WERI-Rb-1 (cell line): ENCODE measurements around the gene RND2.

ENCODE experiments used
- DNase-seq: peaks from one replicate; pipeline ENCODE4 v3.0.0-alpha.2; 2020
- H3K27ac ChIP-seq: fragments of 250-450 bp; sonication (Bioruptor Pico); 2 replicates; pipeline ENCODE4 v1.5.1; 2020; ENCODE audit warnings: mild to moderate bottlenecking, moderate library complexity
- H3K27me3 ChIP-seq: fragments of 250-450 bp; sonication (Bioruptor Pico); 2 replicates; pipeline ENCODE4 v1.5.1; 2021; ENCODE audit warnings: mild to moderate bottlenecking, low read depth, moderate library complexity; ENCODE audit not compliant: insufficient read depth, severe bottlenecking
- H3K36me3 ChIP-seq: fragments of 250-450 bp; sonication (Bioruptor Pico); 2 replicates; pipeline ENCODE4 v1.5.1; 2020; ENCODE audit warnings: mild to moderate bottlenecking, moderate library complexity
- H3K4me3 ChIP-seq: 2 replicates; pipeline ENCODE4 v1.5.1; 2011; ENCODE audit warnings: low read depth, mild to moderate bottlenecking, control low read depth, low read length
- H3K9me3 ChIP-seq: fragments of 250-450 bp; sonication (Bioruptor Pico); 2 replicates; pipeline ENCODE4 v1.5.1; 2021; ENCODE audit warnings: mild to moderate bottlenecking, moderate library complexity; ENCODE audit not compliant: severe bottlenecking
- CTCF ChIP-seq: IDR thresholded peaks from 2 replicates; pipeline ENCODE4 v1.5.1; 2011; ENCODE audit warnings: low read depth, mild to moderate bottlenecking, control low read depth, inconsistent platforms, low read length

The RND2 gene

DNA sequence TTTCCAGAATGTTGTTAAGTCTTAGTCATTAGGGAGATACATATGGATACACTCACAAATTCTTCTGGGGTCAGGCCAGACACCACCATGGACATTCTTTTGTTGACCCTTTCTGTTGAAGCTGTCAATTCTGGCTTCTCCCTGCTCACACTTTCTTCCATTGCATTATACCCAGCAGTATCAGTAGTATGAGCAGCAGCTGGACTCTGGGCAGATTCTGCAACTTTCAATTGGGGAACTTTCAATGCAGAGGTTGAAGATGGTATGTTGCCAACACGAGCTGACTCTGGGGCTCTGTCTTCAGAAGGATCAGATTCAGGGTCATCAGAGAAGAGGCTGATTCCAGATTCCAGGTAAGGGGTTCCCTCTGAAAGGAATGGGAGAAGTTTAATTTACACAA lies 45.8 kb downstream of the RND2 start:
- Histone ChIP-seq H3K27ac (no peak overlapping the region), H3K27me3 (no peaks in the 10 kb centered on the region), H3K4me3 (no peak overlapping the region), H3K9me3 (no peaks in the 10 kb centered on the region), H3K36me3 (peaks cover 74% of the 10 kb centered on the region)
- no peak for TF ChIP-seq CTCF
- DNase-seq, result no peak

DNA sequence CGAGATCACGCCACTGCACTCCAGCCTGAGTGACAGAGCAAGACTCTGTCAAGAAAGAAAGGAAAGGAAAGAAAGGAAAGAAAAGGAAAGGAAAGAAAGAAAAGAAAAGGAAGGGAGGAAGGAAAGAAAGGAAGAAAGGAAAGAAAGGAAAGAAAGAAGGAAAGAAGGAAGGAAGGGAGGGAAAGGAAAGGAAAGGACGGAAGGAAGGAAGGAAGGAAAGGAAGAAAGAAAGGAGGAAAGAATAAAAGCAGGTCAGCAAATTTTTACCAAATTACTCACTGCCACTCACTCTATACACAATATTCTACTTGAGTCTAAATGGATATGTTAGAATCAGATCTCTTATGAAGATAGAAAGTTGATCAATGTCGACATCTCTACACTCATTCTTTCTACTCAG lies 49.8 kb downstream of the RND2 start:
- TF ChIP-seq CTCF, result no peak
- no peak overlapping the region for H3K4me3 ChIP-seq
- H3K36me3 ChIP-seq, result peaks cover 72% of the 10 kb centered on the region
- no peaks in the 10 kb centered on the region for H3K27me3 ChIP-seq
- H3K27ac ChIP-seq, result no peak overlapping the region
- H3K9me3 ChIP-seq, result no peaks in the 10 kb centered on the region
- no peak for DNase-seq

- Histone ChIP-seq H3K36me3 (peaks cover 72% of the 10 kb centered on the region), H3K27me3 (no peaks in the 10 kb centered on the region), H3K9me3 (no peaks in the 10 kb centered on the region), H3K27ac (no peak overlapping the region), H3K4me3 (no peak overlapping the region)
- no peak for TF ChIP-seq CTCF
- no peak for DNase-seq
These were observed 54.7 kb downstream of the RND2 start for GRCh38 chr17:43079641-43080302.
